Measurements from ENCODE around the gene ZBTB7C. TPM values are rescaled to one million over a fixed set of nuclear protein-coding genes. Genes with fewer than 3 reads are reported as not detected.

Gene ZBTB7C
- polyA plus RNA-seq, 1 donor (not counting 4 experiments of a cell fraction or from before 2014, with no cell fraction given), result 0.58 TPM

GRCh38 chr18:48149020-48149685 lies 260.0 kb downstream of the ZBTB7C start:
- TF ChIP-seq CTCF (optimal IDR thresholded peaks at IDR 0.05 in 1 of 3, IDR thresholded peaks at IDR 0.05 in 1 of 3, conservative IDR thresholded peaks at IDR 0.05 in 1 of 3; ENCODE audit: extremely low read depth in 1 of 3, insufficient read depth in 2 of 3, low read length in 3 of 3) (no peak), EZH2 (IDR thresholded peaks at IDR 0.05; ENCODE audit: low read length) (no peak)

GRCh38 chr18:48142994-48143393 lies 266.2 kb downstream of the ZBTB7C start:
- FAIRE-seq, result no peak
- H3K79me2 ChIP-seq (ENCODE audit: control insufficient read depth, insufficient read depth, low read length), result no peaks in the 10 kb centered on the region
- dilution Hi-C loops (cut with MboI; ENCODE audit: extremely low pct_ligation_motif_present, low sequenced_read_pairs), result no loop called here
- peaks cover 4% of the 10 kb centered on the region for H3K27me3 ChIP-seq (ENCODE audit: control insufficient read depth, extremely low read depth, insufficient read depth, low read length)
- H4K20me1 ChIP-seq (ENCODE audit: control insufficient read depth, extremely low read depth, insufficient read depth, low read length), result no peaks in the 10 kb centered on the region
- H3K4me3 ChIP-seq (ENCODE audit: control insufficient read depth in 2 of 3, extremely low read depth in 1 of 3, insufficient read depth in 2 of 3, low read depth in 1 of 3, low read length in 3 of 3), result no peak overlapping the region
- TF ChIP-seq EZH2 (IDR thresholded peaks at IDR 0.05; ENCODE audit: low read length) (no peak), CTCF (optimal IDR thresholded peaks at IDR 0.05 in 1 of 3, IDR thresholded peaks at IDR 0.05 in 1 of 3, conservative IDR thresholded peaks at IDR 0.05 in 1 of 3; ENCODE audit: extremely low read depth in 1 of 3, insufficient read depth in 2 of 3, low read length in 3 of 3) (no peak)
- no peak overlapping the region for H3K4me2 ChIP-seq (ENCODE audit: control insufficient read depth, extremely low read depth, insufficient read depth, low read depth, low read length)
- H3K9ac ChIP-seq (ENCODE audit: control insufficient read depth, extremely low read depth, insufficient read depth, low read length), result no peak overlapping the region
- no peak for DNase-seq (ENCODE audit: low read depth, low spot score)
- H3K36me3 ChIP-seq (ENCODE audit: control insufficient read depth in 2 of 2, extremely low read depth in 1 of 2, insufficient read depth in 2 of 2, low read length in 2 of 2), result no peaks in the 10 kb centered on the region
- H2AFZ ChIP-seq (ENCODE audit: control insufficient read depth, low read length), result no peak overlapping the region
- no peak overlapping the region for H3K27ac ChIP-seq (ENCODE audit: control insufficient read depth, insufficient read depth, low read length)
- H3K9me3 ChIP-seq (ENCODE audit: control insufficient read depth, low read depth, low read length), result no peaks in the 10 kb centered on the region
- H3K9me1 ChIP-seq (ENCODE audit: control insufficient read depth, extremely low read depth, insufficient read depth, low read length), result no peaks in the 10 kb centered on the region
- H3K4me1 ChIP-seq (ENCODE audit: control insufficient read depth, extremely low read depth, insufficient read depth, low read length), result no peaks in the 10 kb centered on the region

More at GRCh38 chr18:48149020-48149685, 260.0 kb downstream of the ZBTB7C start:
- no peaks in the 10 kb centered on the region for H3K27me3 ChIP-seq (ENCODE audit: control insufficient read depth, extremely low read depth, insufficient read depth, low read length)
- H3K9ac ChIP-seq (ENCODE audit: control insufficient read depth, extremely low read depth, insufficient read depth, low read length), result no peak overlapping the region
- DNase-seq (ENCODE audit: low read depth, low spot score), result no peak
- no peaks in the 10 kb centered on the region for H4K20me1 ChIP-seq (ENCODE audit: control insufficient read depth, extremely low read depth, insufficient read depth, low read length)
- H3K36me3 ChIP-seq (ENCODE audit: control insufficient read depth in 2 of 2, extremely low read depth in 1 of 2, insufficient read depth in 2 of 2, low read length in 2 of 2), result no peaks in the 10 kb centered on the region
- no peaks in the 10 kb centered on the region for H3K9me1 ChIP-seq (ENCODE audit: control insufficient read depth, extremely low read depth, insufficient read depth, low read length)
- dilution Hi-C loops (cut with MboI; ENCODE audit: extremely low pct_ligation_motif_present, low sequenced_read_pairs), result no loop called here
- no peak overlapping the region for H3K4me2 ChIP-seq (ENCODE audit: control insufficient read depth, extremely low read depth, insufficient read depth, low read depth, low read length)
- no peak overlapping the region for H2AFZ ChIP-seq (ENCODE audit: control insufficient read depth, low read length)
- no peak overlapping the region for H3K4me3 ChIP-seq (ENCODE audit: control insufficient read depth in 2 of 3, extremely low read depth in 1 of 3, insufficient read depth in 2 of 3, low read depth in 1 of 3, low read length in 3 of 3)
- peaks cover 2% of the 10 kb centered on the region for H3K4me1 ChIP-seq (ENCODE audit: control insufficient read depth, extremely low read depth, insufficient read depth, low read length)
- no peaks in the 10 kb centered on the region for H3K79me2 ChIP-seq (ENCODE audit: control insufficient read depth, insufficient read depth, low read length)
- no peak overlapping the region for H3K27ac ChIP-seq (ENCODE audit: control insufficient read depth, insufficient read depth, low read length)
- H3K9me3 ChIP-seq (ENCODE audit: control insufficient read depth, low read depth, low read length), result no peaks in the 10 kb centered on the region
- FAIRE-seq, result no peak
